ENCODE data around the gene APOB. TPM values are rescaled to one million over a fixed set of nuclear protein-coding genes. Genes with fewer than 3 reads are reported as not detected.

Gene APOB
- total and polyA plus RNA-seq, 2 of the 8 experiments (the other 6 are each of a cell fraction or from before 2014, with no cell fraction given), result 0.15 to 0.61 TPM

GRCh38 chr2:21041943-21042707 is 1.7 kb downstream of the APOB start (continued):
- no peak for TF ChIP-seq HDAC2 (IDR thresholded peaks at IDR 0.05; ENCODE audit: borderline replicate concordance in 1 of 2, low read depth in 2 of 2, low read length in 2 of 2)
- no peak for TF ChIP-seq HDAC6 (IDR thresholded peaks at IDR 0.05; ENCODE audit: low read depth, low read length)
- TF ChIP-seq CHD7 (IDR thresholded peaks at IDR 0.05; ENCODE audit: insufficient replicate concordance, low read length), result no peak
- TF ChIP-seq TAF1 (IDR thresholded peaks at IDR 0.05; ENCODE audit: low read depth, low read length), result no peak
- TF ChIP-seq ATF3 (IDR thresholded peaks at IDR 0.05; ENCODE audit: insufficient read depth, low read depth, low read length), result no peak
- TF ChIP-seq CEBPB (IDR thresholded peaks at IDR 0.05; ENCODE audit: low read depth, low read length), result no peak
- no peak for TF ChIP-seq ATF2 (IDR thresholded peaks at IDR 0.05; ENCODE audit: low read length)
- no peak for TF ChIP-seq SIRT6 (IDR thresholded peaks at IDR 0.05; ENCODE audit: low read length)

All from H1 (cell line).